ENCODE measurements around the gene TFIP11.

Gene TFIP11

GRCh38 chr22:26445577-26446275, 66.5 kb downstream of the TFIP11 start:
- no peak for DNase-seq

- DNase-seq, result no peak
Observed at GRCh38 chr22:26444777-26445176, 67.5 kb downstream of the TFIP11 start.

DNA sequence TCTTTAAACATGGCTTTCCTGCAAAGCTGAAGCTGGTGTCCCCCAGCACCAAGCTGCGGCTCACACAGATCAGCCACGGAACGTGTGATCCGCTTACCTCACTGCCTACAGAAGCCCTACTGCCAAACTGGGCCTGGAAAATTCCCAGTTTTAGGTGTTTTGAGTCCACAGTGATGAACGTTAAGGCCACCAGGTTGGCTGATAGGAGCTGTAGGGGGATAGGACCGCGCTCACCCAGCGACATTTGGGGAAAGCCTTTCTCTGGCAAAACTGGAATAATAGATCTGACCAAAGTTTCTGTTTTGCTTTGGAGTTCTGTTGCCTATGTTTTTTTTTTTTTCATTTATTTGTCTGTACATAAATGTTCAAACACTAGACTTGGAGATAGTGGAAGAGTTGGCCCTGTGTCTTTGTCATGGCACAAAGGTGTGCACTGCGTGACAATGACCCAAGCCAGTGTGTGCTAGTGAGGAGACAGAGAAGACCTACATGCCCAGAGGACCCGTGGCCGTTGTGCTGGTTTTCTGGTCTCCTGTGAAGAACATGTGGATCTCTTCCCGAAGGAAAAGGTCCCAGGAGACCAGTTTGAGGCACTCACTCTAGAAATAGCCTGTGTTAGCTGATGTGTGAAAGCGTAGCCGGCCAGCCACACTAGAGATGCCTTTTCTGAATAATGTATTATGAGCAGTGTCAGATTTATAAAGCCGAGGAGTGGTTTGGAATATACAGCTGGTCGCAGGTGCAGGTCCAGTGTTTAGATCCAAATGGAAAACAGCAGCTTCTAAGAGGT, 68.2 kb downstream of the TFIP11 start:
- no peak for DNase-seq

DNA sequence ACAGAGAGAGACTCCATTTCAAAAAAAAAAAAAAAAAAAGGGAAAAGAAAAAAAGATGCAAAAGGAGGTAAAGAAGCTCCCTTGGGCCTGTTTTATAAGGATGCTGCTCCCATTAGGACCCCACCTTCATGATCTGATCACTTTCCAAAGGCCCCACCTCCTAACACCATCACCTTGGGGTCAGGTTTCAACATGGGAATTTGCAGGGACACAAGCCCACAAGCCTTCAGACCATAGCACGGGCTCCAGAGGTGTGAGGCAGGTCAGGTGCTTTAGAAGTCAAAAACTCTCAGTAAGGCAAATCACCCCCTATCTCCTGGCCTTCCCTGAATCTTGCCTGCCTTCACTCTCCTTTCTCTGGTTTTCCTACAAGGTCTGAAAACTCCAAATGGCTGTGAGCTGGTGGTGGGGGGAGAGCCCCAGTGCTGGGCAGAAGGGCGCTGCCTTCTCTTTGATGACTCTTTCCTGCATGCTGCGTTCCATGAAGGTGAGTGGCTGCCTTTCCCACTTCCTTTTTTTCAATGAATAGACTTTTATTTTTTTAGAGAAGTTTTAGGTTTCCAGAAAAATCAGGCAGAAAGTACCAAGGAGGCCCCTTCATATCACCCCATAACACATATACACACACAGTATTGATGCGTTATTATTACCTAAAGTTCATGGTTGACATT, 70.1 kb downstream of the TFIP11 start:
- DNase-seq, result no peak
